Measurements from ENCODE around the gene GK. TPM values are rescaled to one million over a fixed set of nuclear protein-coding genes. Genes with fewer than 3 reads are reported as not detected.
"Not testable (repeated sequence)": the region's sequence is repeated elsewhere in the genome, so short reads cannot be mapped to it uniquely, and the experiment has no call there.

Gene GK
- total RNA-seq, 1 experiment from 2014 or later: 9.8 TPM

- DNase-seq: no peak
- no CpG with 5 or more reads among the region's 3 CpGs for WGBS (ENCODE audit: extremely low coverage, insufficient read length, low lambda C conversion rate)
- no peak overlapping the region for H3T11ph ChIP-seq (ENCODE audit: low read length)
- H3K79me1 ChIP-seq (ENCODE audit: insufficient read depth, low read depth, low read length, poor library complexity, severe bottlenecking): no peaks in the 10 kb centered on the region
- Mint-ChIP-seq H3K4me1 (no peaks in the 10 kb centered on the region), H3K36me3 (ENCODE audit: insufficient read depth in 1 of 3, low read depth in 3 of 3) (peaks cover 0 to 2% (median 2%) of the 10 kb centered on the region in 3 experiments; a peak in 3 of 7 replicates), H3K9me3 (peaks cover 36 to 52% of the 10 kb centered on the region in 2 experiments), H3K27me3 (ENCODE audit: low read depth) (no peaks in the 10 kb centered on the region), H3K27ac (no peak overlapping the region), H3K4me3 (no peak overlapping the region)
- H3K4me2 ChIP-seq (ENCODE audit: insufficient read depth, insufficient read length, low read length): no peak overlapping the region
- H2BK120ac ChIP-seq (ENCODE audit: low read depth, low read length, poor library complexity, severe bottlenecking): no peak overlapping the region
- H2BK20ac ChIP-seq (ENCODE audit: low read depth, low read length, poor library complexity, severe bottlenecking): no peak overlapping the region
- no peaks in the 10 kb centered on the region for H3K23me2 ChIP-seq (ENCODE audit: insufficient read length, low read depth, low read length, poor library complexity, severe bottlenecking)
- H2AFZ ChIP-seq (ENCODE audit: low read length): no peak overlapping the region
- no peak overlapping the region for H4K8ac ChIP-seq (replicated peaks; ENCODE audit: insufficient read length, low read depth, low read length)
- H2BK15ac ChIP-seq (ENCODE audit: low read depth, low read length): no peak overlapping the region
- H2BK5ac ChIP-seq (ENCODE audit: insufficient read length, low read length): no peak overlapping the region
- H4K20me1 ChIP-seq (ENCODE audit: control insufficient read depth, insufficient read depth, insufficient read length): no peaks in the 10 kb centered on the region
- H3K9me3 ChIP-seq (ENCODE audit: control insufficient read depth, low read depth, low read length): no peaks in the 10 kb centered on the region
- no peak overlapping the region for H4K91ac ChIP-seq (ENCODE audit: insufficient read length, low read depth, low read length)
- no peak overlapping the region for H3K27ac ChIP-seq (ENCODE audit: insufficient read length, low read depth, low read length)
- H3K4ac ChIP-seq (ENCODE audit: low read depth, low read length): no peak overlapping the region
- H2BK12ac ChIP-seq (ENCODE audit: insufficient read length, low read depth, low read length): no peak overlapping the region
- no peak for TF ChIP-seq CTCF (conservative IDR thresholded peaks at IDR 0.05)
- H3K79me2 ChIP-seq (ENCODE audit: insufficient read depth, low read length): no peaks in the 10 kb centered on the region
- no peak overlapping the region for H4K5ac ChIP-seq (ENCODE audit: insufficient read length, low read depth, low read length)
- no peak overlapping the region for H3K9ac ChIP-seq (ENCODE audit: extremely low read depth, insufficient read length, low read length)
- no peak overlapping the region for H3K23ac ChIP-seq (ENCODE audit: insufficient read length, low read depth, low read length)
- H2AK5ac ChIP-seq (ENCODE audit: insufficient read length, low read length): no peak overlapping the region
- no peaks in the 10 kb centered on the region for H3K27me3 ChIP-seq (ENCODE audit: insufficient read depth, low read length)
- H3K18ac ChIP-seq (ENCODE audit: insufficient read length, low read depth, low read length): no peak overlapping the region
- no peak overlapping the region for H3K56ac ChIP-seq (ENCODE audit: insufficient read length, low read depth, low read length)
- H3K14ac ChIP-seq (ENCODE audit: insufficient read depth, low read length): no peak overlapping the region
- no peaks in the 10 kb centered on the region for H3K4me1 ChIP-seq (ENCODE audit: insufficient read depth, low read length)
Measured at GRCh38 chrX:30762755-30763154, 109.5 kb downstream of the GK start.

- not testable (repeated sequence) for H3K14ac ChIP-seq (ENCODE audit: insufficient read depth, low read length); H2BK120ac ChIP-seq (ENCODE audit: low read depth, low read length, poor library complexity, severe bottlenecking); H2AFZ ChIP-seq (ENCODE audit: low read length); H3K4me1 Mint-ChIP-seq; H4K8ac ChIP-seq (replicated peaks; ENCODE audit: insufficient read length, low read depth, low read length); H3K79me2 ChIP-seq (ENCODE audit: insufficient read depth, low read length); H3K27me3 ChIP-seq (ENCODE audit: insufficient read depth, low read length); H4K91ac ChIP-seq (ENCODE audit: insufficient read length, low read depth, low read length); H3K18ac ChIP-seq (ENCODE audit: insufficient read length, low read depth, low read length); H2AK5ac ChIP-seq (ENCODE audit: insufficient read length, low read length); H3K4me3 Mint-ChIP-seq; H3K27me3 Mint-ChIP-seq (ENCODE audit: low read depth); H3K4ac ChIP-seq (ENCODE audit: low read depth, low read length); H3K23me2 ChIP-seq (ENCODE audit: insufficient read length, low read depth, low read length, poor library complexity, severe bottlenecking); H3T11ph ChIP-seq (ENCODE audit: low read length); H3K36me3 Mint-ChIP-seq (ENCODE audit: insufficient read depth in 1 of 3, low read depth in 3 of 3); H3K56ac ChIP-seq (ENCODE audit: insufficient read length, low read depth, low read length); H3K79me1 ChIP-seq (ENCODE audit: insufficient read depth, low read depth, low read length, poor library complexity, severe bottlenecking); H3K4me1 ChIP-seq (ENCODE audit: insufficient read depth, low read length); H3K27ac Mint-ChIP-seq; H3K9ac ChIP-seq (ENCODE audit: extremely low read depth, insufficient read length, low read length); H4K20me1 ChIP-seq (ENCODE audit: control insufficient read depth, insufficient read depth, insufficient read length); H3K9me3 ChIP-seq (ENCODE audit: control insufficient read depth, low read depth, low read length); H3K4me2 ChIP-seq (ENCODE audit: insufficient read depth, insufficient read length, low read length); H4K5ac ChIP-seq (ENCODE audit: insufficient read length, low read depth, low read length); H3K23ac ChIP-seq (ENCODE audit: insufficient read length, low read depth, low read length); H3K27ac ChIP-seq (ENCODE audit: insufficient read length, low read depth, low read length); H2BK5ac ChIP-seq (ENCODE audit: insufficient read length, low read length); H2BK15ac ChIP-seq (ENCODE audit: low read depth, low read length); H2BK20ac ChIP-seq (ENCODE audit: low read depth, low read length, poor library complexity, severe bottlenecking); H2BK12ac ChIP-seq (ENCODE audit: insufficient read length, low read depth, low read length); DNase-seq
- peaks cover 36 to 41% of the 10 kb centered on the region in 2 experiments for H3K9me3 Mint-ChIP-seq
- WGBS (ENCODE audit: extremely low coverage, insufficient read length, low lambda C conversion rate): no CpG with 5 or more reads among the region's 7 CpGs
Measured at GRCh38 chrX:30773764-30774163, 120.5 kb downstream of the GK start.
